ENCODE measurements around the gene PRMT7.

Gene PRMT7

DNA sequence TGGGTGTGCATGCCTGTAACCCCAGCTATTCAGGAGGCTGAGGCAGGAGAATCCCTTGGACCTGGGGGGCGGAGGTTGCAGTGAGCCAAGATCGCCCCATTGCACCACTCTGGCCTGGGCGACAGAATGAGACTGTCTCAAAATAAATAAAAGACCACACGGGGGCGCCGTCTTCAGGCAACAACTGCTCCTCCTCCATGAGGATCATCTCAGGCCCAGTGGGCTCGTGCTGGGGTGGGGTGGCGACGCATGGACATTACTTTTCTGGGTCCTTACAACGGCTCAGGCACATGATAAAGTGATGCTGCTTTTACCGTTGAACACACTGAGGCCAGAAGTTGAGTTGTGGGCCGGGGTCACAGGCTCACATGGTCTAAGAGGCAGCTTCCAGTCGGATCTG is 56.2 kb downstream of the PRMT7 start:
- peak; percentile 15 for DNase-seq

DNA sequence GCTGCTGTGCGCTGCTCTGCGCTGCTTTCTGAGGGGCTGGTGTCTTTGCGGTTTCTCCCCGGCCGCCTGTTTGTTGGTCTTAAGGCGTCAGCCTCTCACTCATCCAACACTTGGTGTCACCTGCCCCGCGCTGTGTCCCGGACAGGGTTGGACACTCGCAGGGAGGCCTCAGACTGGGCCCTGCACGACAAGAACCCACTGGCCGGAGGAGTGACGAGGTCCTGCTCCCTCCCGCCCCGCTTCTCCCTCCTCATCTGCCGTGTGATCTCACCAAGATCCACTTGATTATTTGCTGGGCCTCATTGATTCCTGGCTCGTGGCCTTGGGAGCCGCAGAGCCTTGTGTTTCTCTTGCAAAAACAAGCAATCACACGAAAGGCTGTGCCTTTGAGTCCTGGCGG is 56.6 kb downstream of the PRMT7 start:
- no peak for DNase-seq

DNA sequence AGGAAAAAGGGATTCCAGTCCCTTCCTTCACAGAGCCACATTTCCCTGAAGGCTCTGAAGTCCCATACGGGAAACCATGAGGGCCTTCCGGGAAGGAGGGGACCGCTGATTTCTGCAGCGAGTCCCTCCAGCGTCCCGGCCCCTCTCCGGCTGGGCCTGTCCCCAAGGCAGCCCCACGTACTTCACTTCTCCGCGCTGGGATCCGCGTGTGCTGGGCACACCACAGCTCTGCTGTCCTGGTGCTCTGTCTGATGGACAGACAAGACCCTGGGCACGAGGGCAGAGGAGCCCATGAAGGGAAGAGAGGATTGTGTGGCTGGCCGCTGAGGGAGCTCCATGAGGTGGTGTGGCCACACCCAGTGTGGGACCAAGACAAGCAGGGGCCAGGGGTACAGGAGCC is 57.1 kb downstream of the PRMT7 start:
- DNase-seq = no peak

DNA sequence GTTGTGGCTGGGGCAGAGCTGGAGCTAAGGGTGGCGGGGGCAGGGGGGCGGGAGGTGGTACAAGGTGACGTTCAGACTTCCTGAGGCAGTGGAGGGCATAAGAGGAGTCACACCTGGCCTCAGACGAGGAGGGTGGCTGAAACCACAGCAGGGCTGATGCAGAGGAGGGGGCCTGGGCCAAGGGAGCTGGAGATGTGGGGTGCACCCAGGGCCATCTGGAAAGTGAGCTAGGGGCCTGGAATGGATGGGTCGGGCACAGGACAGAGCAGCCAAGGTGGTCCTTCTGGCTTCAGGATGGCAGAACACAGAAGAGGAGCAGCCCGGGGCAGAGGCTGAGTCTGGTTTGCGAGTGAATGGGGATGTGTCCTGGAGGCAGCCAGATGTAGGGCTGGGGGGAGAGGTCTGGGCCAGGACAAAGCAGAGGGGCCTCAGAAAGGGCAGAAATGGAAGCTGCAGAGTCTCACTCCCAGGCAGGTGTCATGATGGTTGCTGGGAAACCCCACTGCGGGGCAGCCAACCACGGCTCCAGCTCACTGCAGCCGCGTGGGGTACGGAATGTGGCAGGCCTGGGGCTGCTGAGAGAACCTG is 57.6 kb downstream of the PRMT7 start:
- no peak for DNase-seq

DNA sequence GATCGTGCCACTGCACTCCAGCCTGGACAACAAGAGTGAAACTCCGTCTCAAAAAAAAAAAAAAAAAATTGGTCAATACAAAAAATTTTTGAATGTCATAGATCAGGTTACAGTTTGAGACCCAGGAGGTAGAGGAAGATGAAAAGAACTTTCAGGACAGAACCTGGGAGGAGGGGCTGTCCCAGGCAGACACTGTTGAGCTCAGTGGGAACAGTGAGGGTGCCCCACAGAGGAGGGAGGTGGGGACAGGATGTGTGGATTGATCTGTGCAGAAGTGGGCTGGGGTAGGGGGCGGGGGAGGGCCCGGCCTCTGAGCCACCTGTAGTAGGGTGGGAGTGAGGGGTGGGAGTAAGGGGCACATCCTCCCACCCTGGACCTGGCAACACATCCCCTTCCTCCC is 58.3 kb downstream of the PRMT7 start:
- DNase-seq = no peak

DNA sequence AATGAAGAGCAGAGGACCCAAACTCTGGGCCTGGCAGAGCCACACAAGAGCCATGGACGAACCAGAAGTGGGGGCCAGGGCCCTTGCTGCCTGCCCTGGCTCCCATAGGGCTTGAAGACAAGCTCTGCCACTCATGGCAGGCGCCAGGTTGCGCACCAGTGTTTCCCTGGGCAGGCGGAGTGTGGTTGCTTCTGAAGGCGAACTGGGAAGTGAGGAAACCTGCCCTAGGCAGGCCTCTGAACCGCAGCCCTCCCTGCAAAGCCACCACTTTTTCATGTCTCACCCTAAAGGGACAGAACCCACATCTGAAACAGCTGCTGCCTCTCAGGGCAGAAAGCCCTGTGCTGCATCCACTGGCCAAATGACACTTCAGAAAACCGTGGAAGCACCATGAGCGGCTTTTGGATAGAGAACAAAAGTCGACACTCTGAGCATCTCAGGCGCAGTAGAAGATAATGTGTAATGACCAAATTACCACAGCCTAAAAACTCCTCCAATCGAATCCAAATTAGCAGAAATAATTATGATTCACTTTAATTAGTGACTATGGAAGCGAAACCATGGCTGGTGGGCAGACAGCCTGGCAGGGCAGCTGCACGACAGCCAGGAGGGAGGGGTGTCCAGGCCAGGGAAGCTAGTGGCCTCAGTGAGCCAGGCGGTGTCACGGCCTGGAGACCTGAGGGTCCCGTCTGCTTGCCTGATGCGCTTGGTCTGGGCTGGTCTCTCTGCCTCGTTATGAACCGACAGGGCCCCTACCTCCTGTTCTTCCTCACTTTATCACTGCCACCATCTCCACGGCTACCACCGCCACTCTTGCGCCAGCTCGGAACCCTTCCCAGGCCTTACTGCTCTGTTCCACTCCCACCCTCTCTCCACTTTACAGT is 59.1 kb downstream of the PRMT7 start:
- peak; percentile 20 for DNase-seq

DNA sequence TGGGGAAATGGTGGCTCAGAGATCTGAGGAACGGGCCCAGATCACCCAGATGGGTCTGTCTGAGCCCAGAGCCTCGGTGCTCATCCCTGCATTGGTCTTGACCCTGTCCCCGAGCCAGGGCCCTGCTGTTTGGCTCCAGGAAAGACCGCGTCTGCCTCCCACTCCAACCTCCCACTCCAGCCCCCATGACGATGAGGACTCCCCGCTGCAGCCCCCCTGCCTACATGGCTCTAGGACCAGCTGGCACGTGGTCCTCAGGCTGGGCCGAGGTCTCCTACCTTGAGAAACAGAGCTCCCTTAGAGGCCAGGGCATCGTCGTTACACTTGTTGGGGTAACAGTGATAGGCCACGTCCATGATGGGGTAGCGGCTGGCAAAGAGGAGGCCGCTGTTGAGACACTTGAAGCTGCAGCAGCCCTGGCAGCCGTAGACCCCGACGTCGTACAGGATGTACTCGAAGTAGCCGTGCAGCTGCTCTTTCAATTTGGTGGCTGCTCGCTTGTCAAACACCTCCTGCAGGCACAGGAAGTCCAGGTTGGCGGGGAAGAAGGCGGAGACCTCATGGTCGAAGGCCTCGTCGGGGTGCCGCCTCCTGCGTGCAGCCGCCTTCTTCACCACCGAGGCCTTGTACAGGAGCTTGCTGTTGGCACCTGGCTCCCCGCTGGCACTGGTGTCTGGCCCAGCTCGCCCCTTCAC is 59.9 kb downstream of the PRMT7 start:
- DNase-seq = peak; percentile 23

DNA sequence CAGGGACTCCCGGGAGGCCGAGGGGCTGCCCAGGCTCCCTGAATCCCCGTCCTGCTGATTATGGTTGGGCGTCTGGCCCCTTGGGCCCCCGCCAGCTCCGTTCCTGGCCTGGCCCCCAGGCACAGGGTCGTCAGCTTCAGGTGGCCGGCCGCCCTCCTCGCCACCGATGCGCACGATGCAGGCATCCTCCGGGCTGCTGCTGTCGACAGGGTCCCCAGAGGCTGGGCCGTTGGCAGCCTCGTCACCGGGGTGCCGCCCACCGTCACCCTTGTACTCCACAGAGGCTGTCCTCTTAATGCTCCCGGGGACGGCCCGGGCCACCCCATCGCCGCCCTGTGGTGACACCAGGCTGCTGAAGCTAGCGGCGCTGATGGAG is 60.4 kb downstream of the PRMT7 start:
- DNase-seq = no peak

DNA sequence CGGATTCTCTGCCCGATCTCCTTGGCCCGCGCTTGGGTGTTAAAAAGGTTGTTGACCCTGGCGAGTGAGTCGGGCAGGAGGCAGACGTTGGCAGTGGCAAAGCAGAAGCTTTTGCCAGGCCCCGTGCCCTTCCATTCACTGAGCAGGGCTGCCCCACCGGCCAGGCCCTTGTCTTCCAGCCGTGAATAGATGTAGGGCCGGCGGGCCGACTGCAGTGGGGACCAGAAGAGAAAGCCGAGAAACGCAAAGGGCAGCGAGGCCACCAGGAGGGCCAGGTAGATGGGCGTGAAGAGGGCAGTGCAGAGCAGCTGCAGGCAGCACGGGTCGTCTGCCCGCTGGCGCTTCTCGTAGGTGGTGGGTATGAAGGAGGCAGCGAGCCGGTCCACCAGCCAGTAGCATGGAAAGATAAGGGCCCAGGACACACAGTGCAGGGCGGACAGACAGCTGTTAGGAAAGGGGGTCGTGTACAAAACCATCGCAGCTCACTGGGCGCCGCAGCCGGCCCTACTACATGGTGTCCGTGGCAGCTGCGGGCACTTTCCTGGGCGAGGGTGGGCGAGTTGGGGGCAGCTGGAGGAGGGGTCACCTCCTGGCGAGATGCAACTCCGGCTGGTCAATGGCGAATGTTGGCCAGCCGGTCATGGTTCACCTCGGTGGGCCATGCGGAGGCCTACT is 61.0 kb downstream of the PRMT7 start:
- no peak for DNase-seq

DNA sequence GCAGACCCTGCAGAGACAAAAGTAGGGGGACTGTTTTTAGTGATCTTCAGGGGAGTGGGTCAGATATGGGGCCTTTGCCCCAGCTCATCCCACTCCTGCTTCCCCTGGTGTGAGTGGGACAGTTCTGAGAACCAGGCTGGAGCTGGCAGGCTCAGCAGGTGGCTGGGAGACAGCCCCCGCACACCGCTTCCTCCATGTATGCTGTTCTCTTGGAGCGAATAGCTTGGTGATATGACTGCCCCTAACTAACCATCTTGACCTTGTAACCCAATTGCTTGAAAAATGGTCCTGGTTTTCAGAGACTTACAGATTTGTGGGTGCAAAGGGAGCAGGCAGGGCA is 61.5 kb downstream of the PRMT7 start:
- DNase-seq = no peak

DNA sequence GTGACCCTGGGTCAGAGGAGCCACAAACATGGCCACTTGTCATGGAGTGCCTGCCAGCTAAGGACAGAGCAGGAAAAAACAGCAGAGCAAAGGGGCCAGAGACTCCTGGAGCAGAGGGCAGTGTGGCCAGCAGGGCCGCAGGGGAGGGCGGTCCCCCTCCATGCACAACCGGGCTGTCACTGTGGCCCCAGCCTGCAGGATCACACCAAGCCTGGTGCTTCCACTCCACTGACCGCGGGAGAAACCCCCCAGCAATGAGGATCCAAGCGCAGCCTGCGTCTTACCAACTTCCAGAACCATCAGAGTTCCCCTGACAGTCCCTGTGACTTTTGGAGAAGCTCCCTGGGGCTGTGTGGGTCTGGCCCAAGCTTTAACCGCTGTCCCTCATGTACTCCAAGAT is 62.0 kb downstream of the PRMT7 start:
- DNase-seq = no peak

DNA sequence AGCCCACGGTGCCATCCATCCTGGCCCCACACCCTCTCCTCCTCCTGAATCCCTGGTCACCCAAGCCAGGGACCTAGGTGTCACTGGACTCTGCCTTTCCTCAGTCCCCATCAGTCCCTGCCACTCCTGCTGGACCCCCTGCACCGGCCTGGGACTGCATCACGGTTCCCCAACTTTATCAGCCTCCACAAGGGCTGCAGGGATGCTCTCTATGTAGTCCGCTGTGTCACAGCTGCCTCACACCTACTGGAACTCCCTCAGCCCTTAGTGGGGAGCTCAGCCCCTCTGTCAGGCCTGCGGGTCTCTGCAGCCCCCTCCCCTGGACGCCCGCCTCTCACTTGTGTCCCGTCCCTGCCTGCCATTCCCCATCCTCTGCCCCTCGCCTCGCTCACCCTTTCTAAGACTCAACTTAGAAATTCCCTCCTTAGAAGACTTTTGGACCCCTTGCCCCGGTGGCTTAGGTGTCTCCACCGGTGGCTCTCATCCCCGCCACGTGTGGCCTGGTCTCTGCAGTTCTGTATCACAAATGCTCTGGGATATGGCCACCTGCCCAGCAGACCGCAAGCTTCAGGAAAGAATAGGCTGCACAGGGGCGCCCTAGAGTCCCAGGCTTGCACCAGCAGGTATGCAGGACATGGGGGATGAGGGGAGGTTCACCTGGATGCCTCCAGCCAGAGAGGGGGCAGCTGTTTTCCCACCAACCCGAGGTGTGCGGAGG is 62.9 kb downstream of the PRMT7 start:
- no peak for DNase-seq

DNA sequence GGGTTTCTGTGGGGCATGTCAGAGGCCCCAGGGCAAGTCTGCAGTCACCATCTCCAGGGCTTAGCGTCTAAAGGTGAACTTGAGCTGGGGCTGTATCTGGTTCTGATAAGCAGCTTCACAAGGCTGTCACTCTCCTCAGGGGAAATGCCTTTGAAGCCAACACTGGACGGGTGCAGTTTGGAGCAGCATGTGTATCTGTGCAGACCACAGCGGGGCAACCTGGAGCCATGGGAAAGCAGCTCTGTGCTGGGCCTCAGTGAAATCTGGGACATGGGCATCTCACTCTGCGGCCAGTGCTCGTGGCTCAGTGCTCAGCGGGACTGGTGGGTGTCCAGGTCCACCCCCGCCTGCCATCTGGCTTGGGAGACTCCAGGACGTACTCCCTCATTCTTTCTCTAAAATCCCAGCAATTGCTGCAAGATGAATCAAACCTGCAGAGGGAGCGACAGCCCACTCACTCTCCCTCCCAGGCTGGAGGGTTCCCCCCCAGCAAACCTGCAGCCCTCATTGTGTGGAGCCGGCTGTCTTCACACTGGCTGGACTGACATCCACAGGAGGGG is 63.5 kb downstream of the PRMT7 start:
- DNase-seq = no peak

DNA sequence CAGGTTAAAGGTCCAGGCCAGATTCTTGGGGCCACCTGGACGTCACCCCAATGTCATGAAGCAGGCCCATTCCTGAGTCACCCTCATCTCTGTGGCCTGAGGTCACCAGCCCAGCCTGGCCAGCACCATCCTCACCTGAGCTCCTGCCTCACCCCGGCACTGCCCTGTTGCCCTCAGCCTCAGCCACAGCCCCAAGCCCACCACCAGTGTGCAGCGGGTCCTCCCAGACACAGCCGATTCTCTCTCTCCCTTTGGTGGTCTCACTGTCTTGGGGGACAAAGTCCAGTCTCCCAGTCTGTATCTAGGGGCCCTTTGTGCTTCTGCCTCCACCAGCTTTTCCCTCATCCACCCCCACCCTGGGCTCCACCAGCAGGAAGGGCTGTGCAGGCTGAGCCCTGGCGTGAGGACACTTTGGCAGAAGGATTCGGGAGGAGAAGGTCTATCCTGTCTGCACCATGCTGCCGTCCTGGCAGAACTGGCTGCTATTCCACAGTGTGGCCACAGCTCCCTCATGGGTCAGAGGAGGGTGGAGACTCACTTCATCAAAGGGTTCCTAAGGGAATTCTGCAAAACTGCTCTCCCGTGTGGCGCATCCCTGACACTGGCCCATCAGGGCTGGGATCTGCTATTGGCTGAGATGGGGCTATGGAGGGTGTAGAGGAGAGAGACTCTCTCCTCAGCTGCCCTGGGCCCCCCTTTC is 64.3 kb downstream of the PRMT7 start:
- DNase-seq = no peak

DNA sequence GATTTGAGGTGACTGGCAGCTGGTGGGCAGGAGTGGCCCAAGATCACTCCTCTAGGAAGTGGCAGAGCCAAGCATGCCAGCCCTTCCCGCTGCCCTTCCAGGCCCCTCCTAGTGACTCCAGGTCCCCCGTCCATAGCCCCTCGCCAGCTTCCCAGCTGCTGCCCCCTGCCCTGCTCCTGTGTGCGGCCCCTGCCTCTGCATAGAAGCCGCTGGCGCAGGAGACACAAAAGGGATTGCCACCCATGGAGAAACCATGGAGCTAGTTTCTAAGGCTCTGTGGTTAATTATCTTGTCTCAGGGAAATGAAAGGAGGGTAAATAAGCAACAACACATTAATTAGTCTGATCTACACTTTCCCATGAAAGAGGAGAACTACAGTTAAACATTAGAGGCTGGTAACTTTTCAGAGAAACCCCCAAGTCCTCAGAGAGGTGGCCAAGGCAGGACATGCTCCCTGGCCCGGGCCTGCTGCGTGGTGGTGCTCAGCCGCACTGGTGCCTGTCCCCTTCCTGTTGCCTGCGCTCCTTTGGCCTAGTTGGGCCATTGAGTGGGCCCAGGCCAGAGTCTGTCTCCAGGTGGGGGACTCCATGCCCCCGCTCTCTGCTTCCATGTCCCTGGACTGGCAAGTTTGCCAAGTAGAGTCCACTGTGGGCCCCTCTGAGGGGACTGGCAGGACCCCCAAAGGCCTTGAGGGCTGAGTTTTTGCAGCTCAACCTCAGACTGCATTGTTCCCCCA is 65.2 kb downstream of the PRMT7 start:
- no peak for DNase-seq

DNA sequence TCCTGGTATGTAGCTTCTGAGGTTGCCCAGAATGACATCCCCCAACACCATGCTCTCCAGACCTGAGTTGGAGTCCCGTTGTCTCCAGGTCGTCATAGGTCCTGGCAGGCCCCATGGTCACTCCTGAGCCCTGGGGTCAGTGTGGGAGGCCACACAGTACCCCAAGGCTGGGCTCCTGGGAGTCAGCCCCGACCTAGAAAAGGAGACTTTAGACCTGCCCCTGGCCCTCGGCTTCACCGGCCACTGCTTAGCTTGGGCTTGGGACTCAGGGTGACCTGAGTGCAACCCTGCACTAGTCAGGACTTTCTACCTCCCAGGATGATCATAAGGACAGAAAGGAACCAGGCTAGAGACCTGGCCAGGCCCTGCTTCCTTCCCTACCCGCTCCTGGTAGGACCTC is 65.8 kb downstream of the PRMT7 start:
- DNase-seq = no peak

DNA sequence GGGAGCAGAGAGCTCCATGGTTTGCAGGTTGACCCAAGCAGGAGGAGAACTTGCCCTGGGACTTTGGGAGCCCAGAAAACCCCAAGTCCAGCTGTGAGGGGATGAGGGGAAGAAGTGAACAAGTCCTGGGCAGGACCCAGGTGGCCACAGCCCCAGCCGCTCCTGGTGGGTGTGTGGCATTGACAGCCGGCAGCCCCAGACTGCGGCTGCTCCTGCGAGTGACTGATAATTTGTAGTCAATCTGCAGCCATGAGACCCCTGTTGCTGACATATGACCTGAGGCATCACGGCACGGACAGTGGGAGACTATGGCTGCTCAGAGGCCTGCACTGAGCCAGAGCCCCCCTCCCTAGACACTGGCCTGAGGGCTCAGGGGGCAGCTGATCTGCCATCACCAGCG is 66.4 kb downstream of the PRMT7 start:
- DNase-seq = no peak

DNA sequence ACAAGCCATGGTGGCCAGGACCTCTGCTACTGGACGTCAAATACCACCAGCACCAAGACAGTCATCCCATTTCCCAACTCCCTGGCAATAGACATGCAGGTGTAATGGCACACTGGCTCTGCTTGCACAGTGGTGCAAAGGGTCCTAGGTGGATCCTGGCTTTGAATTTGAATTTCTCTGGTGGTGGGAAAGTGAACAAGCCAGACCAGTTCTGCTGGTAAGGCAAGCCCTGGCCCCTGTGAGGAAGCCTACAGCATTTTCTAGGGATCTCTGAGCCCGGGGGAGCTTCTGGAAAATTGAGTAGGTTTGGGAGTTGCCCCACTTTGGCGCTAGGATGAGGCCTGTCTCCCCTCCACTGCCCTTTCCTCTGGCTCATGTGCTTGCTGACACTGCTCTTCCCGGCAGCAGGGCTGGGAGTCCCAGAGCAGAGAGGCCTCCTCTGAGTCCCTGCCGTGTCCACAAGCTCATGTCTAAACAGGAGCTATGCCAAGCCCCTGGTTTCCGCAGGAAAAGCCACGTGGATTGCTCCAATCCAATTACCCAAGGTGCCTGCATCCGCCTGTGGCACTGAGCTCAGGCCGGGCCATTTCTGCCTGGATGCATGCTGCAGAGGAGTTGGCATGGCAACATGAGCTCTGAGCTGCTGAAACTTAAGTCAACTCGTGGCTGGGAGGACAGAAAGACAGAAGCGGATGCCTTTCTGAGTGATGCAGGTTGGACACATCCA is 67.0 kb downstream of the PRMT7 start:
- DNase-seq = no peak

DNA sequence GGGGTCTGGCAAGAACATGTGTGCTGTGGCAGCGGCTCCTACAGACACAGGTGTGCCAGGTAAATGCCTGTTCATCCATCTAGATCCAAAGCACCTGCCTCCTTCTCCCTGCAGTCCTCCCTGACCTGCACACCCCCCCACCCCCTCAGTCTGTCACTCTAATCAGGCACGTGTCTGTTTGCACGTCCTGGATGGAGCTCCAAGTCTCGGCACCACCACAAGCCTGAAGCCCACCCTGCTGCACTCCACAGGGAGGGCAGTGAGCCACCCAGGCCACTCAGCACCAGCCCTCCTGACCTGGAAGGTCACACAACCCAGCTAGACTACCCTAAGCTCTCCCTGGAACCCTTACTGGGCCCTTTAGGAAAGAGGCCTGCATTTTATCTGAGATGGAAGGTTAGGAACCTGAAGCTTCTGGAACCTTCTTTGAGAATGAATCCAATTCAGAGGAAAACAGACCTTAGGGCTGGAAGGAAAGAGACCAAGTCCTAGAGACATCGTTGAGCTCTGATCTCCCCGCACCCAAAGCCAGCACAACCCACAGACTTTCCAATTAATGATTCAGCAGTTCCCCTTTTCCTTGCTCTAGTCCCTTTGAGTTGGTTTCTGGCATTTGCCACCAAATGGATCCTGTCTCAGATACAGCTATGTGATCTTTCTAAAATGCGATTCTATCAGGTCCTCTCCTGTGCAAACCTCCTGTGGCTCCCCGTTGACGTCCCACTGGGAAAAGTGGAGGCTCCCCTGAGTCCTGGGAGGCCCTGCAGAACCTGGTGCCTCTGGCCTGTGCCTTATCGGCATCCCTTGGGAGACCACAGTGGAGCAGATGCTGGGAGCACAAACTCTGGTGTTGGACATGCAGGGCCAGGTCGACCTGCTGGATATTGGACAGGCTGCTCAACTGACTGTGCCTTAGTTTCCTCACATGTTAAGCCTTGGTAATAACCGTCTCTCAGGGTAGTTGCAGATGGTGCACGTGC is 67.9 kb downstream of the PRMT7 start:
- DNase-seq = no peak
